Spleen (tissue), 11 donors: ENCODE data around the gene MEIOC. TPM values are rescaled to one million over a fixed set of nuclear protein-coding genes. Genes with fewer than 3 reads are reported as not detected.

Source experiments
- DNase-seq: peaks from one replicate; pipeline ENCODE4 v3.0.0-alpha.2; 2020
- H3K27ac ChIP-seq, 8 donors: fragments of 200-600 bp; sonication (generic) in 7 of 8; 1 replicate in 4 of 8; 2 replicates in 4 of 8; pipeline versions ENCODE4 v1.5.0 to v1.8.0; 2016 to 2021; ENCODE audit warnings: inconsistent platforms in 4 of 8, mild to moderate bottlenecking in 4 of 8, moderate library complexity in 1 of 8
- H3K27me3 ChIP-seq, 7 donors: fragments of 200-600 bp; sonication (generic) in 6 of 7; replicated peaks in 1 of 7; 1 replicate in 4 of 7; 2 replicates in 3 of 7; pipeline versions ENCODE4 v1.5.0 to v1.8.0; 2016 to 2021; ENCODE audit warnings: inconsistent platforms in 3 of 7, mild to moderate bottlenecking in 1 of 7
- H3K36me3 ChIP-seq, 6 donors: fragments of 200-600 bp; sonication (generic) in 5 of 6; 1 replicate in 4 of 6; 2 replicates in 2 of 6; pipeline versions ENCODE4 v1.5.0 to v1.8.0; 2016 to 2021; ENCODE audit warnings: inconsistent platforms in 2 of 6
- H3K4me1 ChIP-seq, 6 donors: fragments of 200-600 bp; sonication (generic) in 5 of 6; 1 replicate in 3 of 6; 2 replicates in 3 of 6; pipeline versions ENCODE4 v1.5.0 to v1.8.0; 2016 to 2021; ENCODE audit warnings: inconsistent platforms in 3 of 6
- H3K4me3 ChIP-seq, 8 donors: fragments of 200-600 bp; sonication (generic) in 7 of 8; 1 replicate in 4 of 8; 2 replicates in 4 of 8; pipeline versions ENCODE4 v1.5.0 to v1.8.0; 2016 to 2021; ENCODE audit warnings: inconsistent platforms in 4 of 8, mild to moderate bottlenecking in 4 of 8, moderate library complexity in 2 of 8
- H3K9me3 ChIP-seq, 8 donors: fragments of 200-600 bp; sonication (generic) in 7 of 8; 1 replicate in 4 of 8; 2 replicates in 4 of 8; pipeline versions ENCODE4 v1.5.0 to v1.8.0; 2016 to 2021; ENCODE audit warnings: inconsistent platforms in 4 of 8
- CTCF ChIP-seq, 11 experiments: fragments of 200-600 bp in 7 of 11; fragments of 450-650 bp in 4 of 11; sonication (generic) in 4 of 11; IDR thresholded peaks in 8 of 11; conservative IDR thresholded peaks in 3 of 11; 1 replicate in 7 of 11; 2 replicates in 4 of 11; pipeline versions ENCODE4 v1.4.0 to v1.8.0; 2016 to 2021; ENCODE audit warnings: antibody characterized with exemption in 11 of 11, inconsistent platforms in 4 of 11, mild to moderate bottlenecking in 1 of 11
- POLR2A ChIP-seq, 3 donors: fragments of 450-650 bp; IDR thresholded peaks; one replicate each; pipeline ENCODE4 v1.5.1; 2017; ENCODE audit warnings: antibody characterized with exemption in 3 of 3, mild to moderate bottlenecking in 1 of 3
- POLR2AphosphoS5 ChIP-seq, 3 donors: sonication (generic); formaldehyde crosslinking; IDR thresholded peaks; one replicate each; pipeline ENCODE4 v1.5.1; 2017; ENCODE audit warnings: antibody characterized with exemption in 3 of 3
- WGBS, 5 donors: extraction: QIAGEN DNeasy Blood & Tissue Kit in 3 of 5; methylation state at CpG; one replicate each; pipeline versions ENCODE4 v1.1.5 to v1.1.7; 2013 to 2018; 5-methylcytosine and 5-hydroxymethylcytosine counted together
- intact Hi-C: fragments of 100-400 bp; cut with DNase I; formaldehyde crosslinking; loops from one replicate; pipeline ENCODE4 v1.15.0; 2023; ENCODE audit warnings: low total_unique reads
- polyA plus RNA-seq, 3 donors: library from polyadenylated mRNA; stranded (reverse); fragments of 200-250 nt; gene quantifications; one replicate each; pipeline ENCODE4 v1.2.1, GENCODE V29; 2013
- total RNA-seq, 7 donors: library from RNA; depleted of rRNA in 3 of 7; stranded (reverse); fragments of >200 nt in 3 of 7; fragmentation: NEBNext Ultra II Directional in 4 of 7; extraction: Animal tissue kit (Norgen Biotek cat#: 25700) in 4 of 7; gene quantifications; one replicate each; pipeline versions ENCODE4 v1.1.0 to v1.2.1, GENCODE V29; 2016 to 2021
- donor health status: healthy with polysubstance abuse.
- donor health status: DM: no; HTN: no; CAD: no; lungs with moderate emphysema.
- donor health status: DM: no; HTN: no; CAD: no.
- donor health status: Bipolar disorder and iron deficiency.
- donor health status: healthy.
- donor health status: DM: no; HTN: no; CAD: no.
- donor health status: DM: yes; HTN: yes; CAD: no.

MEIOC gene
- total and polyA plus RNA-seq, 10 donors, result 0.04 to 0.17 (median 0.06) TPM; not detected in 7

- intact Hi-C loops, result loop anchor here (5.0 kb wide), 1 partner anchor 105 kb away; no protein-coding TSS in a partner anchor
- Histone ChIP-seq H3K36me3 (no peaks in the 10 kb centered on the region), H3K4me1 (no peaks in the 10 kb centered on the region), H3K4me3 (no peak overlapping the region), H3K27ac (no peak overlapping the region), H3K9me3 (no peaks in the 10 kb centered on the region), H3K27me3 (peaks cover 0 to 11% (median 0%) of the 10 kb centered on the region in 7 donors)
- WGBS, 5 donors, result 58 to 82% (median 70%) methylated on average over 1 of the region's 1 CpG
- TF ChIP-seq CTCF (IDR thresholded peaks at IDR 0.05 in 8 of 11, conservative IDR thresholded peaks at IDR 0.05 in 3 of 11), result no peak
- TF ChIP-seq POLR2AphosphoS5 (IDR thresholded peaks at IDR 0.05), result no peak
- TF ChIP-seq POLR2A (IDR thresholded peaks at IDR 0.05), result no peak
- no peak for DNase-seq
Measured at GRCh38 chr17:44637066-44637465, 19.2 kb upstream of the MEIOC start.

GRCh38 chr17:44642834-44643233 lies 13.4 kb upstream of the MEIOC start:
- Histone ChIP-seq H3K4me1 (no peaks in the 10 kb centered on the region), H3K27me3 (peaks cover 0 to 31% (median 0%) of the 10 kb centered on the region in 7 donors), H3K36me3 (no peaks in the 10 kb centered on the region), H3K9me3 (no peaks in the 10 kb centered on the region), H3K4me3 (no peak overlapping the region), H3K27ac (no peak overlapping the region)
- 63 to 81% (median 74%) methylated on average over 7 of the region's 7 CpGs for WGBS, 5 donors
- intact Hi-C loops, result no loop called here
- no peak for DNase-seq
- TF ChIP-seq POLR2AphosphoS5 (IDR thresholded peaks at IDR 0.05) (no peak), CTCF (IDR thresholded peaks at IDR 0.05 in 8 of 11, conservative IDR thresholded peaks at IDR 0.05 in 3 of 11) (no peak), POLR2A (IDR thresholded peaks at IDR 0.05) (no peak)

- WGBS, 5 donors, result 83 to 94% (median 91%) methylated on average over 12 of the region's 12 CpGs
- intact Hi-C loops, result no loop called here
- no peak for DNase-seq
Measured at GRCh38 chr17:44645341-44645740, 10.9 kb upstream of the MEIOC start.

GRCh38 chr17:44646280-44646679 lies 10.0 kb upstream of the MEIOC start:
- intact Hi-C loops, result no loop called here
- no peak for TF ChIP-seq POLR2AphosphoS5 (IDR thresholded peaks at IDR 0.05)
- TF ChIP-seq POLR2A (IDR thresholded peaks at IDR 0.05), result no peak
- TF ChIP-seq CTCF (IDR thresholded peaks at IDR 0.05 in 8 of 11, conservative IDR thresholded peaks at IDR 0.05 in 3 of 11), result no peak
- H3K9me3 ChIP-seq, result no peaks in the 10 kb centered on the region
- H3K27me3 ChIP-seq, result peaks cover 0 to 32% (median 0%) of the 10 kb centered on the region in 7 donors
- H3K36me3 ChIP-seq, result no peaks in the 10 kb centered on the region
- H3K4me1 ChIP-seq, result no peaks in the 10 kb centered on the region
- DNase-seq, result no peak
- 81 to 94% (median 90%) methylated on average over 4 of the region's 4 CpGs for WGBS, 5 donors
- H3K4me3 ChIP-seq, result no peak overlapping the region
- H3K27ac ChIP-seq, result no peak overlapping the region

More at GRCh38 chr17:44645341-44645740, 10.9 kb upstream of the MEIOC start:
- no peak overlapping the region for H3K27ac ChIP-seq
- H3K9me3 ChIP-seq, result no peaks in the 10 kb centered on the region
- no peak overlapping the region for H3K4me3 ChIP-seq
- H3K4me1 ChIP-seq, result no peaks in the 10 kb centered on the region
- TF ChIP-seq POLR2AphosphoS5 (IDR thresholded peaks at IDR 0.05) (no peak), CTCF (IDR thresholded peaks at IDR 0.05 in 8 of 11, conservative IDR thresholded peaks at IDR 0.05 in 3 of 11) (no peak), POLR2A (IDR thresholded peaks at IDR 0.05) (no peak)
- peaks cover 0 to 26% (median 0%) of the 10 kb centered on the region in 7 donors for H3K27me3 ChIP-seq
- no peaks in the 10 kb centered on the region for H3K36me3 ChIP-seq
